Psoas muscle (tissue), 8 donors: Measurements from ENCODE around the gene RNF213. TPM values are rescaled to one million over a fixed set of nuclear protein-coding genes. Genes with fewer than 3 reads are reported as not detected.

Source experiments
- ATAC-seq, 4 donors: fragments of 200-7000 bp; cut with Tn5 transposase; one replicate each; pipeline ENCODE4 v1.9.1; 2020; ENCODE audit warnings: moderate library complexity in 3 of 4, mild to moderate bottlenecking in 2 of 4
- DNase-seq, 2 donors: peaks; one replicate each; pipeline ENCODE4 v3.0.0-alpha.2; 2020
- H3K27ac ChIP-seq: fragments of 200-600 bp; one replicate; pipeline ENCODE4 v1.8.0; 2022
- H3K27me3 ChIP-seq, 3 donors: fragments of 200-600 bp in 1 of 3; one replicate each; pipeline versions ENCODE4 v1.6.1 to v1.8.0; 2013 to 2022; ENCODE audit warnings: low read length in 2 of 3, mild to moderate bottlenecking in 2 of 3, moderate library complexity in 1 of 3; ENCODE audit not compliant: insufficient read depth in 3 of 3
- H3K36me3 ChIP-seq, 2 donors: fragments of 200-600 bp in 1 of 2; one replicate each; pipeline versions ENCODE4 v1.6.1 to v1.8.0; 2013 to 2022; ENCODE audit warnings: low read depth in 1 of 2, mild to moderate bottlenecking in 1 of 2, moderate library complexity in 1 of 2; ENCODE audit not compliant: insufficient read depth in 1 of 2
- H3K4me1 ChIP-seq: fragments of 200-600 bp; one replicate; pipeline ENCODE4 v1.8.0; 2022
- H3K4me3 ChIP-seq: fragments of 200-600 bp; one replicate; pipeline ENCODE4 v1.8.0; 2022; ENCODE audit warnings: mild to moderate bottlenecking
- H3K9me3 ChIP-seq: fragments of 200-600 bp; one replicate; pipeline ENCODE4 v1.8.0; 2022
- WGBS, 3 donors: extraction: QIAGEN DNeasy Blood & Tissue Kit; methylation state at CpG; one replicate each; pipeline versions ENCODE4 v1.1.6 to v1.1.7; 2013; 5-methylcytosine and 5-hydroxymethylcytosine counted together
- intact Hi-C, 2 donors: fragments of 100-400 bp; cut with DNase I; formaldehyde crosslinking; loops; one replicate each; pipeline versions ENCODE4 v1.11.0 to v1.14.2; 2022
- polyA plus RNA-seq, 3 donors: library from polyadenylated mRNA; stranded (reverse); fragments of 200-250 nt; gene quantifications; one replicate each; pipeline ENCODE4 v1.2.3, GENCODE V29; 2013
- total RNA-seq, 4 donors: library from RNA; stranded (reverse); fragmentation: NEBNext Ultra II Directional in 2 of 4; extraction: Animal tissue kit (Norgen Biotek cat#: 25700) in 2 of 4; gene quantifications; one replicate each; pipeline versions ENCODE4 v1.2.1 to v1.2.4, GENCODE V29; 2021 to 2023
- TF ChIP-seq, protein P1 (sequence below): fragments of 200-600 bp; IDR thresholded peaks from one replicate; pipeline ENCODE4 v1.8.0; 2022; ENCODE audit warnings: antibody characterized with exemption
- donor health status: healthy with polysubstance abuse.
- donor health status: DM: no; HTN: no; CAD: no; lungs with moderate emphysema.
- donor health status: Bipolar disorder and iron deficiency.
- donor health status: healthy.
- donor health status: DM: yes; HTN: yes; CAD: no.
- donor health status: DM: no; HTN: no; CAD: no.
- donor health status: DM: no; HTN: no; CAD: no.
- donor health status: DM: yes; HTN: yes; CAD: no.

Gene RNF213
- total and polyA plus RNA-seq, 7 donors = 10.2 to 42.0 (median 33.7) TPM

DNA sequence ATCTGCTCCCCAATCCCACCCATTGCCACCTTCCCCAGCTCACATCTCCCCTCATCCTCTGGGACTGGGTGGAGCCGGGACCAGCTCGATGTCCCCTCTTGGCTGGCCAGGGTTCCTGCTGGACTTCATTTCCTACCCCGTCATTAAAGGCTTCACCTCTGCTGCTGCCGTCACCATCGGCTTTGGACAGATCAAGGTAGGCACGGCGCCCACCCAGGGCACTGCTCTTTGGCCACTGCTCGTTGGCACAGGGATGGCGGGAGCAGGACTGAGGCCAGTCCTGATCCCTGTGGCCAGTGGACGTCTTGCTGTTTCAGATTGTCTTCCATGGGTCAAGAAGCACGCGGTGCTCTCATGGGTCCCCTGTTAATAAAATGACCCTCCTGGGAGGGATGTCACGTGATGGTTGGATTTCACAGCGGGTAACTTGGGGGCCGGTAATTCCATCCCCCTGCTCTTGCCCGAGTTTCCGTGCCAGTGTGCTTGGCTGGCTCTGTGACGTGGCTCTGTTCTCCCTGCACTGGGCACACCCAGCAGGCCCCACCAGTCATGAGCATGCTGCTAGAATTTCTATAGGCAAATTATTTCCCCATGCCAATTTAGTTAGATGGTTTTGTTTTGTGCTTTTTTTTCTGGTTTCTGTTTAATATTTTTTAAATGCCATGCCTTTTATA, 37.4 kb upstream of the RNF213 start:
- no peak overlapping the region for H3K27ac ChIP-seq
- H3K9me3 ChIP-seq = no peaks in the 10 kb centered on the region
- no peak overlapping the region for H3K4me3 ChIP-seq
- H3K27me3 ChIP-seq = no peaks in the 10 kb centered on the region
- intact Hi-C loops = no loop called here
- ATAC-seq = peak in 2 of 4 donors; percentile 45 to 52
- peaks cover 0 to 21% of the 10 kb centered on the region in 2 donors for H3K36me3 ChIP-seq
- DNase-seq = peak; percentile 8 to 66
- H3K4me1 ChIP-seq = peaks cover 6% of the 10 kb centered on the region
- WGBS, 3 donors = 26 to 60% (median 38%) methylated on average over 18 of the region's 18 CpGs
- TF ChIP-seq, protein P1, sequence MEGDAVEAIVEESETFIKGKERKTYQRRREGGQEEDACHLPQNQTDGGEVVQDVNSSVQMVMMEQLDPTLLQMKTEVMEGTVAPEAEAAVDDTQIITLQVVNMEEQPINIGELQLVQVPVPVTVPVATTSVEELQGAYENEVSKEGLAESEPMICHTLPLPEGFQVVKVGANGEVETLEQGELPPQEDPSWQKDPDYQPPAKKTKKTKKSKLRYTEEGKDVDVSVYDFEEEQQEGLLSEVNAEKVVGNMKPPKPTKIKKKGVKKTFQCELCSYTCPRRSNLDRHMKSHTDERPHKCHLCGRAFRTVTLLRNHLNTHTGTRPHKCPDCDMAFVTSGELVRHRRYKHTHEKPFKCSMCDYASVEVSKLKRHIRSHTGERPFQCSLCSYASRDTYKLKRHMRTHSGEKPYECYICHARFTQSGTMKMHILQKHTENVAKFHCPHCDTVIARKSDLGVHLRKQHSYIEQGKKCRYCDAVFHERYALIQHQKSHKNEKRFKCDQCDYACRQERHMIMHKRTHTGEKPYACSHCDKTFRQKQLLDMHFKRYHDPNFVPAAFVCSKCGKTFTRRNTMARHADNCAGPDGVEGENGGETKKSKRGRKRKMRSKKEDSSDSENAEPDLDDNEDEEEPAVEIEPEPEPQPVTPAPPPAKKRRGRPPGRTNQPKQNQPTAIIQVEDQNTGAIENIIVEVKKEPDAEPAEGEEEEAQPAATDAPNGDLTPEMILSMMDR = no peak

DNA sequence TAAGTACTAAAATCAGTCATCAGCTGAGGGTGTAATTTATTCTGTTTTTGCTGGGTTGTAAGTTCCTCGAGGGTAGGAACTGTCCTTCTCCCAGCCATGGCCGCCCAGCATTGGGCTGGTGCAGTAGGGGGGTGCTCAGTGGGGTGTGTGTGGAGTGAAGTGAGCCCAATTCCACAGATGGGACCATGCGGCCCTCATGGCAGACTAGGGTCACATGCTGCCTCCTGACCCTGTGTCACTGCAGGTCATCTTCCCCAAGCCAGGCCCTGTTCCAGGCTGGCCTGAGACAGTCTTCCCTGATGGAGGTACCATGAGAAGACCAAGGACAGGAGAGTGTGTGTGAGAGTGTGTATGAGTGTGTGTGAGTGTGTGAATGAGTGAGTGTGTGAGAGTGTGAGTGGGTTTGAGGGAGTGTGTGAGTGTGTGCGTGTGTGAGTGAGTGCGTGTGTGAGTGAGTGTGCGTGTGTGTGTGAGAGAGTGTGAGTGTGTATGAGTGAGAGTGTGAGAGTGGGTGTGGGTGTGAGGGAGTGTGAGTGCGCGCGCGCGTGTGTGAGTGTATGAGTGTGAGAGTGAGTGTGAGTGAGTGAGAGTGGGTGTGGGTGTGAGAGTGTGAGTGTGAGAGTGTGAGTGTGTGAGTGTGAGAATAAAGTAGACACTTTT, 36.7 kb upstream of the RNF213 start:
- H3K27me3 ChIP-seq = no peaks in the 10 kb centered on the region
- peaks cover 0 to 26% of the 10 kb centered on the region in 2 donors for H3K36me3 ChIP-seq
- no peaks in the 10 kb centered on the region for H3K9me3 ChIP-seq
- ATAC-seq (no peak), DNase-seq (peak; percentile 9 to 28)
- TF ChIP-seq, protein P1 = no peak
- no peak overlapping the region for H3K4me3 ChIP-seq
- intact Hi-C loops = no loop called here
- peaks cover 6% of the 10 kb centered on the region for H3K4me1 ChIP-seq
- WGBS, 3 donors = 79 to 93% (median 86%) methylated on average over 11 of the region's 11 CpGs
- H3K27ac ChIP-seq = no peak overlapping the region

DNA sequence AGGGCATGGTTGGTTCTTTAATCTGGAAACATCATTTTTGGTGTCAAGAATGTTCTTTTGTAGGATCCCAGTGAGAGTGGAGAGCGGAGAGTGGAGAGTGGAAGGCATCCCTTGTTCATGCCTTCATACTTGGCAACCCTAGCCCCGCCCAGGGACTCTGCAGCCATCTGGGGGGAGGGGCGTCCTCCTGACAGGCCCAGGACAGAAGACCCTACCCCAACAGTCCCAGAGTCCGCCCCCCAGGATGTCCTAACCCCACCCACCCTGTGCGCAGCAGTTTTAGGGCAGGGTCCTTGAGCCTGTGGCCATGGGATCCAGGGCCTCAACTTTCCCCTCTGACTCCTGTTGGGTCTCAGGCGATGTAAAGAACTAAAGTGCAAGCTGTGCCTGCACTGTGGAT, 36.0 kb upstream of the RNF213 start:
- no peak overlapping the region for H3K27ac ChIP-seq
- no peaks in the 10 kb centered on the region for H3K27me3 ChIP-seq
- ATAC-seq (no peak), DNase-seq (peak; percentile 3 to 45)
- TF ChIP-seq, protein P1 = no peak
- intact Hi-C loops = no loop called here
- 81 to 96% (median 91%) methylated on average over 6 of the region's 6 CpGs for WGBS, 3 donors
- peaks cover 6% of the 10 kb centered on the region for H3K4me1 ChIP-seq
- H3K36me3 ChIP-seq = peaks cover 0 to 26% of the 10 kb centered on the region in 2 donors
- no peaks in the 10 kb centered on the region for H3K9me3 ChIP-seq
- H3K4me3 ChIP-seq = no peak overlapping the region

DNA sequence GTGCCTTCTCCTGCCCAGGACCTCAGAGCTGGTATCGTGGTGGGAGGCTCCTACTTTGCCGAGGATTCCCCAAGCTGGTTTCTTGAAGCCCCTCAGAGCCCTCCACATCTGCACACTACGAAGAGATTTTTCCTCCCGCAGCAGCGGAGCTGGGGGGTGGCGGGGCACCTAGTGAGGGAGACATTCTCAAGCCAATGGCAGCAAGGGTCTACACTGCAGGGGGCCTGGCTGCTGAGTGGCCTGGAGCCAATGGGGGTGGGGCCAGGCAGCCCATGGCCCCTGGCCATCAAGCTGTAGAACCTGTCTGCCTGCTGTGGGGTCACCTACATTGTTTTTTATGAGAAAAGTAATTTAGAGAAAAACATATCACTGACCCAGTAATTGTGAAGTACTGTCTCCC, 35.4 kb upstream of the RNF213 start:
- 88 to 91% (median 89%) methylated on average over 6 of the region's 6 CpGs for WGBS, 3 donors
- TF ChIP-seq, protein P1 = no peak
- intact Hi-C loops = no loop called here
- no peaks in the 10 kb centered on the region for H3K27me3 ChIP-seq
- H3K27ac ChIP-seq = no peak overlapping the region
- peaks cover 0 to 27% of the 10 kb centered on the region in 2 donors for H3K36me3 ChIP-seq
- H3K9me3 ChIP-seq = no peaks in the 10 kb centered on the region
- DNase-seq = peak; percentile 1 to 37
- peaks cover 6% of the 10 kb centered on the region for H3K4me1 ChIP-seq
- ATAC-seq = no peak
- H3K4me3 ChIP-seq = no peak overlapping the region
